GM18508 (cell line): ENCODE results near the gene TSSC4.

Source experiments
- ATAC-seq: cut with Tn5 transposase; IDR thresholded peaks from one replicate; pipeline ENCODE4 v1.9.1; 2021; ENCODE audit warnings: moderate number of reproducible peaks; ENCODE audit not compliant: insufficient read depth, unreplicated experiment

TSSC4 gene

GRCh38 chr11:2427721-2428321 is 27.3 kb downstream of the TSSC4 start:
- no peak for ATAC-seq

GRCh38 chr11:2428322-2428795 is 27.8 kb downstream of the TSSC4 start:
- ATAC-seq, result no peak

GRCh38 chr11:2431395-2431794 is 30.8 kb downstream of the TSSC4 start:
- no peak for ATAC-seq

GRCh38 chr11:2432171-2432621 is 31.6 kb downstream of the TSSC4 start:
- ATAC-seq, result no peak

GRCh38 chr11:2432628-2433071 is 32.1 kb downstream of the TSSC4 start:
- ATAC-seq, result no peak

GRCh38 chr11:2433106-2433925 is 32.8 kb downstream of the TSSC4 start:
- ATAC-seq, result no peak

- no peak for ATAC-seq
Measured at GRCh38 chr11:2434008-2434407, 33.5 kb downstream of the TSSC4 start.

- ATAC-seq, result no peak
Measured at GRCh38 chr11:2434506-2435255, 34.1 kb downstream of the TSSC4 start.

GRCh38 chr11:2435288-2436012 is 34.9 kb downstream of the TSSC4 start:
- no peak for ATAC-seq

GRCh38 chr11:2436013-2436520 is 35.5 kb downstream of the TSSC4 start:
- ATAC-seq, result no peak

GRCh38 chr11:2436521-2437031 is 36.0 kb downstream of the TSSC4 start:
- no peak for ATAC-seq

GRCh38 chr11:2437516-2437915 is 37.0 kb downstream of the TSSC4 start:
- ATAC-seq, result no peak

GRCh38 chr11:2439820-2440219 is 39.3 kb downstream of the TSSC4 start:
- no peak for ATAC-seq

GRCh38 chr11:2440646-2441045 is 40.1 kb downstream of the TSSC4 start:
- ATAC-seq, result no peak

- no peak for ATAC-seq
Measured at GRCh38 chr11:2441171-2441570, 40.6 kb downstream of the TSSC4 start.

- no peak for ATAC-seq
Measured at GRCh38 chr11:2442589-2442988, 42.0 kb downstream of the TSSC4 start.

GRCh38 chr11:2443406-2443805 is 42.9 kb downstream of the TSSC4 start:
- ATAC-seq, result no peak

- ATAC-seq, result no peak
Measured at GRCh38 chr11:2443881-2444820, 43.6 kb downstream of the TSSC4 start, which contains the start of gene TRPM5. TRPM5 (minus strand) TSS chr11:2444514; CDS start chr11:2423036, 21,478 bp downstream.
